ENCODE measurements around the gene CPA2. TPM values are rescaled to one million over a fixed set of nuclear protein-coding genes. Genes with fewer than 3 reads are reported as not detected.

CPA2 gene
- total and polyA plus RNA-seq, 2 experiments from 2014 or later: not detected

DNA sequence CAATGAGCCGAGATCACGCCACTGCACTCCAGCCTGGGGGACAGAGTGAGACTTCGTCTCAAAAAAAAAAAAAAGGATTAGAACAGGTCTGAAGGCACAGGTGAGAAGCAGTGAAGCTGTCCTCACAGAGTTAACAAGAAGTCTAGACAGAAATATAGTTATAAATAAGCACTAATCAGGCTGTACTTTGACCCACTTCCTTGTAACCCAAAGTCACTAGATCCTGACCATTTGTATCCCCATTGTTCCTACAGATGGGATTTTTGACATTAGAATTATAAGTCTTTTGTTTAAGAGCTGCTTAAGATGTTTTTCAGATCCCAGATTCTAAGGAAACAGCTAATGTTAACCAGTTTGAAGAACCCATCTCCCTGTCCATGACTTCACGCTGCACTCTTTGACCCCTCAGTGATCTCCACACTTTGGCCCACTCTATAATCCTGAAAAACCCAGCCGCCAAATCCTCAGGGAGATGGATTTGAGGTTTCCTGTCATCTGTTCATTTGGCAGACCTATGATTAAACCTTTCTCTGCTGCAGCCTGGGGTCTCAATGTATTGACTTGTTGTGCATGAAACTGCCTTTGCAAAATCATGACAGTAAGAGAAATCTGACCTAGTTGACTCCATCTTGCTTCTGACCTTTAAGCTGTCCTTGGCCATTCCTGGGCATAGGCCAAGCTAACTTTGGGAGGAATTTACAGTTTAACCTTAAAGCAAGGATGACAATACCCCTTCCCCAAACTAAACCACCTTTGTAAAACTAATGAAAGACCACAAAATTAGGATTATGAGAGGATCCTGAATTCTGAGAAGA, 47.6 kb upstream of the CPA2 start (continued):
- TF ChIP-seq, protein P1, sequence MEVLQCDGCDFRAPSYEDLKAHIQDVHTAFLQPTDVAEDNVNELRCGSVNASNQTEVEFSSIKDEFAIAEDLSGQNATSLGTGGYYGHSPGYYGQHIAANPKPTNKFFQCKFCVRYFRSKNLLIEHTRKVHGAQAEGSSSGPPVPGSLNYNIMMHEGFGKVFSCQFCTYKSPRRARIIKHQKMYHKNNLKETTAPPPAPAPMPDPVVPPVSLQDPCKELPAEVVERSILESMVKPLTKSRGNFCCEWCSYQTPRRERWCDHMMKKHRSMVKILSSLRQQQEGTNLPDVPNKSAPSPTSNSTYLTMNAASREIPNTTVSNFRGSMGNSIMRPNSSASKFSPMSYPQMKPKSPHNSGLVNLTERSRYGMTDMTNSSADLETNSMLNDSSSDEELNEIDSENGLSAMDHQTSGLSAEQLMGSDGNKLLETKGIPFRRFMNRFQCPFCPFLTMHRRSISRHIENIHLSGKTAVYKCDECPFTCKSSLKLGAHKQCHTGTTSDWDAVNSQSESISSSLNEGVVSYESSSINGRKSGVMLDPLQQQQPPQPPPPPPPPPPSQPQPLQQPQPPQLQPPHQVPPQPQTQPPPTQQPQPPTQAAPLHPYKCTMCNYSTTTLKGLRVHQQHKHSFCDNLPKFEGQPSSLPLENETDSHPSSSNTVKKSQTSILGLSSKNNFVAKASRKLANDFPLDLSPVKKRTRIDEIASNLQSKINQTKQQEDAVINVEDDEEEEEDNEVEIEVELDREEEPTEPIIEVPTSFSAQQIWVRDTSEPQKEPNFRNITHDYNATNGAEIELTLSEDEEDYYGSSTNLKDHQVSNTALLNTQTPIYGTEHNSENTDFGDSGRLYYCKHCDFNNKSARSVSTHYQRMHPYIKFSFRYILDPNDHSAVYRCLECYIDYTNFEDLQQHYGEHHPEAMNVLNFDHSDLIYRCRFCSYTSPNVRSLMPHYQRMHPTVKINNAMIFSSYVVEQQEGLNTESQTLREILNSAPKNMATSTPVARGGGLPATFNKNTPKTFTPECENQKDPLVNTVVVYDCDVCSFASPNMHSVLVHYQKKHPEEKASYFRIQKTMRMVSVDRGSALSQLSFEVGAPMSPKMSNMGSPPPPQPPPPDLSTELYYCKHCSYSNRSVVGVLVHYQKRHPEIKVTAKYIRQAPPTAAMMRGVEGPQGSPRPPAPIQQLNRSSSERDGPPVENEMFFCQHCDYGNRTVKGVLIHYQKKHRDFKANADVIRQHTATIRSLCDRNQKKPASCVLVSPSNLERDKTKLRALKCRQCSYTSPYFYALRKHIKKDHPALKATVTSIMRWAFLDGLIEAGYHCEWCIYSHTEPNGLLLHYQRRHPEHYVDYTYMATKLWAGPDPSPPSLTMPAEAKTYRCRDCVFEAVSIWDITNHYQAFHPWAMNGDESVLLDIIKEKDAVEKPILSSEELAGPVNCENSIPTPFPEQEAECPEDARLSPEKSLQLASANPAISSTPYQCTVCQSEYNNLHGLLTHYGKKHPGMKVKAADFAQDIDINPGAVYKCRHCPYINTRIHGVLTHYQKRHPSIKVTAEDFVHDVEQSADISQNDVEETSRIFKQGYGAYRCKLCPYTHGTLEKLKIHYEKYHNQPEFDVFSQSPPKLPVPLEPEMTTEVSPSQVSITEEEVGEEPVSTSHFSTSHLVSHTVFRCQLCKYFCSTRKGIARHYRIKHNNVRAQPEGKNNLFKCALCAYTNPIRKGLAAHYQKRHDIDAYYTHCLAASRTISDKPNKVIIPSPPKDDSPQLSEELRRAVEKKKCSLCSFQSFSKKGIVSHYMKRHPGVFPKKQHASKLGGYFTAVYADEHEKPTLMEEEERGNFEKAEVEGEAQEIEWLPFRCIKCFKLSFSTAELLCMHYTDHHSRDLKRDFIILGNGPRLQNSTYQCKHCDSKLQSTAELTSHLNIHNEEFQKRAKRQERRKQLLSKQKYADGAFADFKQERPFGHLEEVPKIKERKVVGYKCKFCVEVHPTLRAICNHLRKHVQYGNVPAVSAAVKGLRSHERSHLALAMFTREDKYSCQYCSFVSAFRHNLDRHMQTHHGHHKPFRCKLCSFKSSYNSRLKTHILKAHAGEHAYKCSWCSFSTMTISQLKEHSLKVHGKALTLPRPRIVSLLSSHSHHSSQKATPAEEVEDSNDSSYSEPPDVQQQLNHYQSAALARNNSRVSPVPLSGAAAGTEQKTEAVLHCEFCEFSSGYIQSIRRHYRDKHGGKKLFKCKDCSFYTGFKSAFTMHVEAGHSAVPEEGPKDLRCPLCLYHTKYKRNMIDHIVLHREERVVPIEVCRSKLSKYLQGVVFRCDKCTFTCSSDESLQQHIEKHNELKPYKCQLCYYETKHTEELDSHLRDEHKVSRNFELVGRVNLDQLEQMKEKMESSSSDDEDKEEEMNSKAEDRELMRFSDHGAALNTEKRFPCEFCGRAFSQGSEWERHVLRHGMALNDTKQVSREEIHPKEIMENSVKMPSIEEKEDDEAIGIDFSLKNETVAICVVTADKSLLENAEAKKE (CRISPR knock-in tag; IDR thresholded peaks at IDR 0.05): no peak
- no peak for TF ChIP-seq POLR2AphosphoS5 (IDR thresholded peaks at IDR 0.05; ENCODE audit: low read depth)
- TF ChIP-seq, protein P2, sequence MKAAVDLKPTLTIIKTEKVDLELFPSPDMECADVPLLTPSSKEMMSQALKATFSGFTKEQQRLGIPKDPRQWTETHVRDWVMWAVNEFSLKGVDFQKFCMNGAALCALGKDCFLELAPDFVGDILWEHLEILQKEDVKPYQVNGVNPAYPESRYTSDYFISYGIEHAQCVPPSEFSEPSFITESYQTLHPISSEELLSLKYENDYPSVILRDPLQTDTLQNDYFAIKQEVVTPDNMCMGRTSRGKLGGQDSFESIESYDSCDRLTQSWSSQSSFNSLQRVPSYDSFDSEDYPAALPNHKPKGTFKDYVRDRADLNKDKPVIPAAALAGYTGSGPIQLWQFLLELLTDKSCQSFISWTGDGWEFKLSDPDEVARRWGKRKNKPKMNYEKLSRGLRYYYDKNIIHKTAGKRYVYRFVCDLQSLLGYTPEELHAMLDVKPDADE (IDR thresholded peaks at IDR 0.05): no peak
- TF ChIP-seq CREB1 (CRISPR knock-in tag; IDR thresholded peaks at IDR 0.05; ENCODE audit: low read depth): no peak
- no peak for TF ChIP-seq EZH2phosphoT487 (IDR thresholded peaks at IDR 0.05; ENCODE audit: unreplicated experiment)
- no peak for TF ChIP-seq ZNF331 (CRISPR knock-in tag; IDR thresholded peaks at IDR 0.05; ENCODE audit: low read depth)
- no peak for TF ChIP-seq JUNB (IDR thresholded peaks at IDR 0.05; ENCODE audit: unreplicated experiment)

- Histone ChIP-seq H3K27me3 (ENCODE audit: insufficient read depth) (no peaks in the 10 kb centered on the region), H3K4me2 (no peak overlapping the region), H3K9me2 (ENCODE audit: insufficient read depth) (no peaks in the 10 kb centered on the region), H3K36me3 (ENCODE audit: insufficient read depth) (no peaks in the 10 kb centered on the region), H3K27ac (ENCODE audit: low read depth) (no peak overlapping the region), H2AFZ (no peak overlapping the region), H4K20me1 (replicated peaks; ENCODE audit: insufficient read depth) (no peaks in the 10 kb centered on the region), H3K79me2 (replicated peaks; ENCODE audit: insufficient read depth) (no peaks in the 10 kb centered on the region), H3K4me3 (no peak overlapping the region), H3K4me1 (ENCODE audit: insufficient read depth) (no peaks in the 10 kb centered on the region), H3F3A (replicated peaks; ENCODE audit: low read depth) (no peaks in the 10 kb centered on the region)
- no peak overlapping the region for H3K4me3 Mint-ChIP-seq
- DNase-seq (ENCODE audit: low spot score) (no peak), ATAC-seq (no peak)
- H3K36me3 Mint-ChIP-seq (ENCODE audit: low read depth): no peaks in the 10 kb centered on the region
- H3K4me1 Mint-ChIP-seq: no peaks in the 10 kb centered on the region; the same call in 2 of the 3 replicates
- H3K9me3 Mint-ChIP-seq: no peaks in the 10 kb centered on the region; the same call in 2 of the 3 replicates
- H3K27me3 Mint-ChIP-seq (ENCODE audit: insufficient read depth, low read depth, poor library complexity): peaks cover 3% of the 10 kb centered on the region
- no peak overlapping the region for H3K27ac Mint-ChIP-seq
- TF ChIP-seq, protein P2 (IDR thresholded peaks at IDR 0.05): no peak
Observed at GRCh38 chr7:130219871-130220270, 46.8 kb upstream of the CPA2 start.
